ENCODE data around the gene NUP88.
"Not testable (repeated sequence)": the region's sequence is repeated elsewhere in the genome, so short reads cannot be mapped to it uniquely, and the experiment has no call there.

The NUP88 gene

GRCh38 chr17:5446786-5447185 lies 27.3 kb upstream of the NUP88 start:
- ChIA-PET POLR2A (no interaction called here), CTCF (no interaction called here)
- TF ChIP-seq SUZ12 (IDR thresholded peaks at IDR 0.05) (no peak), CTBP1 (IDR thresholded peaks at IDR 0.05; ENCODE audit: borderline replicate concordance) (no peak), TARDBP (IDR thresholded peaks at IDR 0.05) (no peak)
- no peak for DNase-seq (ENCODE audit: extremely low spot score)

GRCh38 chr17:5444209-5444608 lies 24.7 kb upstream of the NUP88 start:
- ChIA-PET POLR2A (no interaction called here), CTCF (no interaction called here)
- no peak for TF ChIP-seq SUZ12 (IDR thresholded peaks at IDR 0.05)
- no peak for TF ChIP-seq CTBP1 (IDR thresholded peaks at IDR 0.05; ENCODE audit: borderline replicate concordance)
- no peak for TF ChIP-seq BHLHE40 (IDR thresholded peaks at IDR 0.05; ENCODE audit: borderline replicate concordance)
- DNase-seq (ENCODE audit: extremely low spot score): no peak

- POLR2A ChIA-PET: no interaction called here
- no peak for DNase-seq (ENCODE audit: extremely low spot score)
- TF ChIP-seq SP1 (IDR thresholded peaks at IDR 0.05) (no peak), ZNF384 (IDR thresholded peaks at IDR 0.05) (no peak), HDGF (IDR thresholded peaks at IDR 0.05; ENCODE audit: borderline replicate concordance) (no peak), FOXM1 (IDR thresholded peaks at IDR 0.05; ENCODE audit: borderline replicate concordance) (no peak), PKNOX1 (IDR thresholded peaks at IDR 0.05) (no peak), NFRKB (IDR thresholded peaks at IDR 0.05) (no peak), CTBP1 (IDR thresholded peaks at IDR 0.05; ENCODE audit: borderline replicate concordance) (no peak), ELF4 (IDR thresholded peaks at IDR 0.05) (no peak), TARDBP (IDR thresholded peaks at IDR 0.05) (no peak)
- CTCF ChIA-PET: no interaction called here
Measured at GRCh38 chr17:5443728-5444127, 24.3 kb upstream of the NUP88 start.

GRCh38 chr17:5439446-5439764 lies 19.9 kb upstream of the NUP88 start:
- POLR2A ChIA-PET: interaction anchor here (0.8 to 1.9 kb wide), 13 partner anchors 9 to 154 kb away, joined by 3 to 10 read pairs (median 3); partner anchors contain the start of genes DERL2, DHX33, MIS12 and NUP88
- CTCF ChIA-PET: interaction anchor here (0.6 to 1.5 kb wide), 15 partner anchors 8 to 1178 kb away, joined by 3 to 10 read pairs (median 3); partner anchors contain the start of genes DERL2, MIS12 and NUP88
- no peak for DNase-seq (ENCODE audit: extremely low spot score)
- TF ChIP-seq ARNT (IDR thresholded peaks at IDR 0.05): no peak
- TF ChIP-seq TARDBP (IDR thresholded peaks at IDR 0.05): no peak
- TF ChIP-seq FOXM1 (IDR thresholded peaks at IDR 0.05; ENCODE audit: borderline replicate concordance): no peak
- no peak for TF ChIP-seq ELF4 (IDR thresholded peaks at IDR 0.05)

GRCh38 chr17:5438716-5439445 lies 19.4 kb upstream of the NUP88 start, which contains the start of gene C1QBP:
Gene C1QBP, minus strand, starts transcription at chr17:5439155. Its CDS starts 82 bp downstream, at chr17:5439073.
- ChIA-PET POLR2A (interaction anchor here (0.8 to 1.9 kb wide), 13 partner anchors 8 to 153 kb away, joined by 3 to 10 read pairs (median 3); partner anchors contain the start of genes DERL2, DHX33, MIS12 and NUP88), CTCF (interaction anchor here (0.6 to 1.5 kb wide), 14 partner anchors 8 to 1179 kb away, joined by 3 to 10 read pairs (median 3); partner anchors contain the start of genes DERL2, MIS12 and NUP88)
- TF ChIP-seq FOXK2 (IDR thresholded peaks at IDR 0.05) (no peak), ELF4 (IDR thresholded peaks at IDR 0.05) (0 out of 2 replicates have a peak, but pooled peaks have one; percentile 17), LEF1 (IDR thresholded peaks at IDR 0.05; ENCODE audit: borderline replicate concordance) (no peak), PKNOX1 (IDR thresholded peaks at IDR 0.05) (no peak)
- DNase-seq (ENCODE audit: extremely low spot score): peak; percentile 94

- CTCF ChIA-PET: no interaction called here
- POLR2A ChIA-PET: interaction anchor here (0.7 to 1.9 kb wide), 2 partner anchors 9 to 48 kb away, joined by 3 to 10 read pairs; partner anchors contain the start of genes DERL2 and MIS12
- TF ChIP-seq PKNOX1 (IDR thresholded peaks at IDR 0.05) (no peak), BHLHE40 (IDR thresholded peaks at IDR 0.05; ENCODE audit: borderline replicate concordance) (no peak), L3MBTL2 (conservative IDR thresholded peaks at IDR 0.05) (no peak), SP1 (IDR thresholded peaks at IDR 0.05) (no peak), FOXA1 (IDR thresholded peaks at IDR 0.05) (no peak), CTBP1 (IDR thresholded peaks at IDR 0.05; ENCODE audit: borderline replicate concordance) (no peak), FOXM1 (IDR thresholded peaks at IDR 0.05; ENCODE audit: borderline replicate concordance) (no peak), HDGF (IDR thresholded peaks at IDR 0.05; ENCODE audit: borderline replicate concordance) (no peak), FOXK2 (IDR thresholded peaks at IDR 0.05) (no peak), ZNF384 (IDR thresholded peaks at IDR 0.05) (no peak), ELF4 (IDR thresholded peaks at IDR 0.05) (no peak), ARNT (IDR thresholded peaks at IDR 0.05) (no peak)
- no peak for DNase-seq (ENCODE audit: extremely low spot score)
Measured at GRCh38 chr17:5437721-5438317, 18.4 kb upstream of the NUP88 start.

- POLR2A ChIA-PET: interaction anchor here (1.4 kb wide), 1 partner anchor 16 kb away, joined by 5 read pairs; the partner anchor contains the start of genes NUP88 and RPAIN
- DNase-seq (ENCODE audit: extremely low spot score); CTCF ChIA-PET: not testable (repeated sequence)
Measured at GRCh38 chr17:5435781-5436315, 16.4 kb upstream of the NUP88 start.
